Prostate gland (tissue), 2 donors: Measurements from ENCODE around the gene RDM1. TPM values are rescaled to one million over a fixed set of nuclear protein-coding genes. Genes with fewer than 3 reads are reported as not detected.
"Not testable (repeated sequence)": the region's sequence is repeated elsewhere in the genome, so short reads cannot be mapped to it uniquely, and the experiment has no call there.

Source experiments
- DNase-seq: peaks from one replicate; pipeline ENCODE4 v3.0.0-alpha.2; 2019; ENCODE audit warnings: low spot score
- H3K27ac ChIP-seq, 2 donors: fragments of 200-600 bp; sonication (generic); 2 replicates each; pipeline ENCODE4 v1.5.1; 2017 to 2019
- H3K27me3 ChIP-seq: fragments of 200-600 bp; sonication (generic); replicated peaks from 2 replicates; pipeline ENCODE4 v1.5.1; 2019; ENCODE audit not compliant: insufficient read depth
- H3K36me3 ChIP-seq, 2 donors: fragments of 200-600 bp; sonication (generic); 1 replicate in 1 of 2; 2 replicates in 1 of 2; pipeline versions ENCODE4 v1.5.1 to v1.8.1; 2017 to 2019
- H3K4me1 ChIP-seq: fragments of 200-600 bp; sonication (generic); replicated peaks from 2 replicates; pipeline ENCODE4 v1.5.1; 2019
- H3K4me3 ChIP-seq, 2 donors: fragments of 200-600 bp; sonication (generic); 2 replicates each; pipeline ENCODE4 v1.5.1; 2017 to 2019
- H3K9me3 ChIP-seq: fragments of 200-600 bp; sonication (generic); 2 replicates; pipeline ENCODE4 v1.5.1; 2017
- POLR2A ChIP-seq: fragments of 450-650 bp; IDR thresholded peaks from one replicate; pipeline ENCODE4 v1.6.1; 2016; ENCODE audit warnings: antibody characterized with exemption, mild to moderate bottlenecking
- POLR2AphosphoS5 ChIP-seq: sonication (generic); formaldehyde crosslinking; IDR thresholded peaks from one replicate; pipeline ENCODE4 v1.6.1; 2017; ENCODE audit warnings: antibody characterized with exemption
- WGBS: methylation state at CpG from one replicate; pipeline ENCODE4 v1.1.5; 2018; 5-methylcytosine and 5-hydroxymethylcytosine counted together
- intact Hi-C: fragments of 100-400 bp; cut with DNase I; formaldehyde crosslinking; loops from one replicate; pipeline ENCODE4 v1.14.2; 2022
- total RNA-seq, 2 donors: library from RNA; depleted of rRNA; stranded (reverse); fragments of >200 nt; gene quantifications; one replicate each; pipeline ENCODE4 v1.1.0, GENCODE V29; 2016
- TF ChIP-seq, protein P1 (sequence below), 4 experiments: fragments of 200-600 bp in 2 of 4; fragments of 450-650 bp in 2 of 4; sonication (generic) in 2 of 4; IDR thresholded peaks; 1 replicate in 3 of 4; 2 replicates in 1 of 4; pipeline ENCODE4 v1.5.1; 2016 to 2019; ENCODE audit warnings: antibody characterized with exemption in 4 of 4, mild to moderate bottlenecking in 2 of 4, moderate library complexity in 2 of 4

The RDM1 gene
- total RNA-seq, 2 donors from 2014 or later = 2.4 TPM; not detected in 1

DNA sequence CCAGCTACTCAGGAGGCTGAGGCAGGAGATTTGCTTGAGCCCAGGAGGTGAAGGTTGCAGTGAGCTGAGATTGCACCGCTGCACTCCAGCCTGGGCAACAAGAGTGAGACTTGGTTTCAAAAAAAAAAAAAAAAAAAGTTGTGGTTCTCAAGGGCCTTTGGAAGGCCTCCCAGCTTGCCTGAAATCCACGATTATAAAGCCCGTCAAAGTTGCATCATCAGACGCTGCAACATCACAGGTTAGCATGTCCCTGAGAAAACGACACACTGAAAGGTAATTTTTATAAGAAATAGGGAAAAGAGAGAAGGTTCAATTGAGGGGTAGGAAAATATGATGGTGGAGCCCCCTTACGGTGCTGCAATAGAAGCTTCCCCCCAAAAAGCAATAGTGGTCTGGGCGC, 17.5 kb upstream of the RDM1 start:
- Histone ChIP-seq H3K27ac (no peak overlapping the region), H3K4me3 (no peak overlapping the region), H3K27me3 (no peaks in the 10 kb centered on the region), H3K9me3 (no peaks in the 10 kb centered on the region), H3K36me3 (no peaks in the 10 kb centered on the region), H3K4me1 (no peaks in the 10 kb centered on the region)
- WGBS = 90% methylated on average over 7 of the region's 7 CpGs
- DNase-seq = no peak
- intact Hi-C loops = no loop called here
- TF ChIP-seq, protein P1, sequence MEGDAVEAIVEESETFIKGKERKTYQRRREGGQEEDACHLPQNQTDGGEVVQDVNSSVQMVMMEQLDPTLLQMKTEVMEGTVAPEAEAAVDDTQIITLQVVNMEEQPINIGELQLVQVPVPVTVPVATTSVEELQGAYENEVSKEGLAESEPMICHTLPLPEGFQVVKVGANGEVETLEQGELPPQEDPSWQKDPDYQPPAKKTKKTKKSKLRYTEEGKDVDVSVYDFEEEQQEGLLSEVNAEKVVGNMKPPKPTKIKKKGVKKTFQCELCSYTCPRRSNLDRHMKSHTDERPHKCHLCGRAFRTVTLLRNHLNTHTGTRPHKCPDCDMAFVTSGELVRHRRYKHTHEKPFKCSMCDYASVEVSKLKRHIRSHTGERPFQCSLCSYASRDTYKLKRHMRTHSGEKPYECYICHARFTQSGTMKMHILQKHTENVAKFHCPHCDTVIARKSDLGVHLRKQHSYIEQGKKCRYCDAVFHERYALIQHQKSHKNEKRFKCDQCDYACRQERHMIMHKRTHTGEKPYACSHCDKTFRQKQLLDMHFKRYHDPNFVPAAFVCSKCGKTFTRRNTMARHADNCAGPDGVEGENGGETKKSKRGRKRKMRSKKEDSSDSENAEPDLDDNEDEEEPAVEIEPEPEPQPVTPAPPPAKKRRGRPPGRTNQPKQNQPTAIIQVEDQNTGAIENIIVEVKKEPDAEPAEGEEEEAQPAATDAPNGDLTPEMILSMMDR (IDR thresholded peaks at IDR 0.05) = no peak
- no peak for TF ChIP-seq POLR2A
- TF ChIP-seq POLR2AphosphoS5 = no peak

DNA sequence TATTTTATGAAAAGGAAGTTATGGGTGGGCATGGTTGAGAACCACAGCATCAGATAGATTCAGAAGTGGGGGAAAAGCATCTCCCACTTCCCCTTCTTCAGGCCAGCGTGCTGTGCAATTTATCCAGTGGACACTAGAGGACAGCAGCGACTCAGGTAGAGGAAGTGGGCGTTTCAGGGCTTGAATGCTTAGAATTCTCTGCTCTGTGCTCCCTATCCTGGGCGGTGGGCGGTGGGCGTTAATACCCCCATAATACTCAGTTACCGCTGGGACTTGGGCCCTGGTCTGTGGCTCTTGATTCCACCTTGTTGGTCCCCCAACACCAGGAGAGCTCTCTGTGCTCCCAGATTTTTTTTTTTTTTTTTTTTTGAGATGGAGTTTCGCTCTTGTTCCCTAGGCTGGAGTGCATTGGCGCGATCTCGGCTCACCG, 16.6 kb upstream of the RDM1 start:
- no peaks in the 10 kb centered on the region for H3K36me3 ChIP-seq
- intact Hi-C loops = no loop called here
- H3K4me3 ChIP-seq = no peak overlapping the region
- H3K27ac ChIP-seq = no peak overlapping the region
- no peaks in the 10 kb centered on the region for H3K9me3 ChIP-seq
- no peaks in the 10 kb centered on the region for H3K27me3 ChIP-seq
- no peak for DNase-seq
- TF ChIP-seq POLR2AphosphoS5 (no peak), POLR2A (no peak)
- TF ChIP-seq, protein P1 (IDR thresholded peaks at IDR 0.05) = peak in 3 of 4 experiments; percentile 30 to 54 (median 46)
- no peaks in the 10 kb centered on the region for H3K4me1 ChIP-seq
- WGBS = 28% methylated on average over 12 of the region's 12 CpGs

DNA sequence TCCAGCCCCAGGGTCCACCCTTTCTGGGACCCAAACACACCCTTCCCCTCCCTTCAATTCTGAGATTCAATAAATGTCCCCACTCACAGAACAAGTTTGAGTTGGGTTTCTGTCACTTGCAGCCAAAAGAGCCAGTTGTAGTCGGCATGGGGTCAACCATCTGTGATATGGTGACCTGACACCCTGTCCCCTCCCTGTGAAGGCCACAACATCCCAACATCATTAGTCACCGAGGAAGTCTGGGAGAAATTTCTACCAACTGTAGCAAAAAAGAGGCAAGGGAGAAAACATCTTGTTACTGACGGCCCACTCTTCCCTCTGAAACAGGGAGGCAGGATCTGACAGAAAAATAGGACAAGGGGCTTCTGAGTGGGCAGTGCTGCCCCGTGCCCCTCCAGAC, 13.6 kb upstream of the RDM1 start:
- intact Hi-C loops = no loop called here
- Histone ChIP-seq H3K9me3 (no peaks in the 10 kb centered on the region), H3K27me3 (no peaks in the 10 kb centered on the region), H3K4me3 (no peak overlapping the region), H3K4me1 (no peaks in the 10 kb centered on the region), H3K27ac (no peak overlapping the region), H3K36me3 (no peaks in the 10 kb centered on the region)
- no peak for TF ChIP-seq POLR2AphosphoS5
- no peak for TF ChIP-seq POLR2A
- TF ChIP-seq, protein P1 (IDR thresholded peaks at IDR 0.05) = no peak
- no peak for DNase-seq
- WGBS = 92% methylated on average over 4 of the region's 4 CpGs

- Histone ChIP-seq H3K27ac (no peak within 1 kb of the TSS), H3K4me3 (no peak within 1 kb of the TSS), H3K27me3 (no peaks in the 10 kb centered on the region), H3K4me1 (no peaks in the 10 kb centered on the region), H3K9me3 (no peaks in the 10 kb centered on the region), H3K36me3 (no peaks in the 10 kb centered on the region)
- DNase-seq = no peak
- WGBS = 67% methylated on average over 2 of the region's 2 CpGs
- intact Hi-C loops = no loop called here
- TF ChIP-seq POLR2A (no peak), POLR2AphosphoS5 (no peak)
- TF ChIP-seq, protein P1 (IDR thresholded peaks at IDR 0.05) = no peak
Measured at GRCh38 chr17:35943537-35943936, 13.0 kb upstream of the RDM1 start, which contains the start of gene LYZL6. Gene LYZL6, minus strand, starts transcription at chr17:35943713. Its CDS starts 4,357 bp downstream, at chr17:35939356.

GRCh38 chr17:35942588-35943186, 12.1 kb upstream of the RDM1 start:
- intact Hi-C loops = no loop called here
- no peak overlapping the region for H3K27ac ChIP-seq
- H3K36me3 ChIP-seq = no peaks in the 10 kb centered on the region
- H3K27me3 ChIP-seq = no peaks in the 10 kb centered on the region
- whole genome bisulfite sequencing = 28% methylated on average over 9 of the region's 9 CpGs
- H3K9me3 ChIP-seq = no peaks in the 10 kb centered on the region
- no peak for TF ChIP-seq POLR2AphosphoS5
- no peak for TF ChIP-seq POLR2A
- TF ChIP-seq, protein P1 (IDR thresholded peaks at IDR 0.05) = no peak
- DNase-seq = no peak
- H3K4me3 ChIP-seq = no peak overlapping the region
- no peaks in the 10 kb centered on the region for H3K4me1 ChIP-seq

- H3K27me3 ChIP-seq, H3K27ac ChIP-seq, DNase-seq, H3K36me3 ChIP-seq, H3K4me1 ChIP-seq, H3K9me3 ChIP-seq, H3K4me3 ChIP-seq, intact Hi-C loops: not testable (repeated sequence)
- WGBS = 94% methylated on average over 3 of the region's 3 CpGs
Measured at GRCh38 chr17:35938492-35938891, 7.9 kb upstream of the RDM1 start.
